Measurements from ENCODE around the gene CAMK1D. TPM values are rescaled to one million over a fixed set of nuclear protein-coding genes. Genes with fewer than 3 reads are reported as not detected.

The CAMK1D gene
- total RNA-seq, 6 experiments from 2014 or later = 5.3 to 10.8 (median 9.5) TPM

DNA sequence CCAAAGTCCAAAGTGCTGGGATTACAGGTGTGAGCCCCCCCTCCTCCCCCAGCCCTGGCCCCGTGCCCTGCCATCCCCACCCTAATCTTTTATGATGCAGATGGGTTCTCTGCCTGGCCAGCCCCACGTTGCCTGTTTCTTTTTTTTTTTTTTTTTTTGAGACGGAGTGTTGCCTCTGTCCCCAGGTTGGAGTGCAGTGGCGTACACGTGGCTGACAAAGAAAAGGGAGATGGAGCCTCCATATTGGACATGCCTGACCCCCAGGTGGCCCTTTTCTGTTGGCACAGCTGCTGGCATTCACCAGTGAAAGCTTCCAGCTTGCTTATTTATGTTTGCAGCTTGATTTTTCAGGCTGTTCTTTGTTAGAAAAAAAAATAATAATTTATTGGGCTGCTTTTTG is 416.9 kb downstream of the CAMK1D start:
- no peaks in the 10 kb centered on the region for H3K9me3 ChIP-seq
- intact Hi-C loops (cut with DNase I) = no loop called here
- no peak overlapping the region for H3K4me3 ChIP-seq
- DNase-seq = no peak
- no peak for TF ChIP-seq POLR2A (IDR thresholded peaks at IDR 0.05)
- TF ChIP-seq, protein P1, sequence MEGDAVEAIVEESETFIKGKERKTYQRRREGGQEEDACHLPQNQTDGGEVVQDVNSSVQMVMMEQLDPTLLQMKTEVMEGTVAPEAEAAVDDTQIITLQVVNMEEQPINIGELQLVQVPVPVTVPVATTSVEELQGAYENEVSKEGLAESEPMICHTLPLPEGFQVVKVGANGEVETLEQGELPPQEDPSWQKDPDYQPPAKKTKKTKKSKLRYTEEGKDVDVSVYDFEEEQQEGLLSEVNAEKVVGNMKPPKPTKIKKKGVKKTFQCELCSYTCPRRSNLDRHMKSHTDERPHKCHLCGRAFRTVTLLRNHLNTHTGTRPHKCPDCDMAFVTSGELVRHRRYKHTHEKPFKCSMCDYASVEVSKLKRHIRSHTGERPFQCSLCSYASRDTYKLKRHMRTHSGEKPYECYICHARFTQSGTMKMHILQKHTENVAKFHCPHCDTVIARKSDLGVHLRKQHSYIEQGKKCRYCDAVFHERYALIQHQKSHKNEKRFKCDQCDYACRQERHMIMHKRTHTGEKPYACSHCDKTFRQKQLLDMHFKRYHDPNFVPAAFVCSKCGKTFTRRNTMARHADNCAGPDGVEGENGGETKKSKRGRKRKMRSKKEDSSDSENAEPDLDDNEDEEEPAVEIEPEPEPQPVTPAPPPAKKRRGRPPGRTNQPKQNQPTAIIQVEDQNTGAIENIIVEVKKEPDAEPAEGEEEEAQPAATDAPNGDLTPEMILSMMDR (IDR thresholded peaks at IDR 0.05) = no peak
- no peak overlapping the region for H3K27ac ChIP-seq
- H3K4me1 ChIP-seq = no peaks in the 10 kb centered on the region
- no peaks in the 10 kb centered on the region for H3K27me3 ChIP-seq
- WGBS (ENCODE audit: insufficient coverage, low coverage, low lambda C conversion rate, missing lambda C conversion rate) = 100% methylated on average over 4 of the region's 5 CpGs
- ATAC-seq = no peak
- no peaks in the 10 kb centered on the region for H3K36me3 ChIP-seq

DNA sequence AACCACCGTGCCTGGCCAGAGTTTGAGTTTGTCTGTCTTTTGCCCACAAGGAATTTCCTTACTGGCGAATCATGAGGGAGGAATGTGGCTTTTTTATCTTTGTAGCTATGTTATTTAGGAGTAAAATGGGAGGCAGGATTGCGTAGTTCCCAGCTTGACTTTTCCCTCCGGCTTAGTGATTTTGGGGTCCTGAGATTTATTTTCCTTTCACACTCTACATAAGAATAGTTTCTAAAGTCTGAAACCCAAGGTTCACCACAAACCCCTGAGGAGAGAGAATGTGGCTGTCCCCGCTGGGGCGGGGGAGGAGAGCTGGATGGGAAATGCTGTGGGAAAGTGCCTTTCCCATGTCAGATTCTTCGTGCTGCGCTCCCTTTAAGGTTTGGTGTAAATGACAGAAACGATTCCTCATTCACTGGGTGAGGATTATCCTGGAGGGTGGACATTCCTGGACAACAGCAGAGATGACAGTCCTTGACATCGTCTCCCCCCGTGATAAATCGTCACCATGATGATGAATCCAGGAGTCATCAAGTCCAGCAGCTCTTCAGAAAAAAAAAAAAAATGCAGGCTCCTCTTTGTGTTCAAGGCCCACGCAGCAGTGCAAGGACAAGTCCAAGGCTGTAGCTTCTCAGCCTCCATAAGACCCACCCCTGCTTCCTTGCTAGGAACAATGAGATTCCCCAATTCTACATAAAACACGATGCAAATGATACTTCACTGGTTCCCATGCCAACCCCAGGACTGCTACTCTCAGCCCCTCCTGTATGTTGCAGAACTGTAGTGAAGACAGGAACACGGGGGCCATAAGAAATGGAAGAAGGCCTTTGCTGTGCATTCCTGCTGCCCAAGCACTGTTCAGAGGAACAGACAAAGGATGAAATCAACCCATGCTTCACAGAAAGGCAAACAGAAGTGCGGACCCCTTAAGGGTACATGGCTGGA is 419.1 kb downstream of the CAMK1D start:
- Histone ChIP-seq H3K4me3 (no peak overlapping the region), H3K27me3 (no peaks in the 10 kb centered on the region), H3K4me1 (no peaks in the 10 kb centered on the region), H3K36me3 (no peaks in the 10 kb centered on the region), H3K27ac (no peak overlapping the region), H3K9me3 (no peaks in the 10 kb centered on the region)
- intact Hi-C loops (cut with DNase I) = no loop called here
- 88% methylated on average over 12 of the region's 16 CpGs for WGBS (ENCODE audit: insufficient coverage, low coverage, low lambda C conversion rate, missing lambda C conversion rate)
- TF ChIP-seq, protein P1 (IDR thresholded peaks at IDR 0.05) = no peak
- no peak for TF ChIP-seq POLR2A (IDR thresholded peaks at IDR 0.05)
- DNase-seq (no peak), ATAC-seq (no peak)

DNA sequence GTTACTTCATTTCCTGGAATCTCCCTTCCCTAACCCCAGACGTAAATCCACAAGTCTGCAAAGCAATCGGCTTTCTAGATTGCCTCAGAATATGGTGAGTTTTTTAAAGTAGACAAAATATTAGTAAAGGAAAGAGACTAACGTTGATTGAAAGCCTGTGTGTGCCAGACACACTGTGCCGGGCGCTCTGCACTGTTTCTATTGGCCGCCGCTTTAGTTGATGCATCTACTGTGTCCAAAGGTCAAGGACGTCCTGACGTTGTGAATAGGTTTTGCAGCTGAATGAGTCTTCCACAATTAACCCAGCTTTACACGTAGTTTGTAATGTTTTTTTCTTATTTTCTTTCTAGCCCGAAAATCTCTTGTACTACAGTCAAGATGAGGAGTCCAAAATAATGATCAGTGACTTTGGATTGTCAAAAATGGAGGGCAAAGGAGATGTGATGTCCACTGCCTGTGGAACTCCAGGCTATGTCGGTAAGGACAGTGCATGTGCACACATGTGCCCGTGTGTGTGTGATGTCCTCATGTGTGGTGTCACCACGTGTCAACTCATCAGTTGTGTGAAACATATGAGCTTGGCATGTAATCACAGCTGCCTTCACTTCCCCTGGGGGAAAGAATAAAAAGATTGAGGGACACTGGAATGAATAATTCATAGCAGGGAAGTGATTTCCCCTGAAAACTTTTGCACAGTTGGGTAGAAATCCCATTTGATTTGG is 420.1 kb downstream of the CAMK1D start:
- TF ChIP-seq, protein P1 (IDR thresholded peaks at IDR 0.05) = no peak
- no peak for TF ChIP-seq POLR2A (IDR thresholded peaks at IDR 0.05)
- Histone ChIP-seq H3K4me3 (no peak overlapping the region), H3K27ac (no peak overlapping the region), H3K9me3 (no peaks in the 10 kb centered on the region), H3K4me1 (no peaks in the 10 kb centered on the region), H3K36me3 (no peaks in the 10 kb centered on the region), H3K27me3 (no peaks in the 10 kb centered on the region)
- WGBS (ENCODE audit: insufficient coverage, low coverage, low lambda C conversion rate, missing lambda C conversion rate) = 80% methylated on average over 14 of the region's 14 CpGs
- ATAC-seq (no peak), DNase-seq (no peak)
- intact Hi-C loops (cut with DNase I) = no loop called here

DNA sequence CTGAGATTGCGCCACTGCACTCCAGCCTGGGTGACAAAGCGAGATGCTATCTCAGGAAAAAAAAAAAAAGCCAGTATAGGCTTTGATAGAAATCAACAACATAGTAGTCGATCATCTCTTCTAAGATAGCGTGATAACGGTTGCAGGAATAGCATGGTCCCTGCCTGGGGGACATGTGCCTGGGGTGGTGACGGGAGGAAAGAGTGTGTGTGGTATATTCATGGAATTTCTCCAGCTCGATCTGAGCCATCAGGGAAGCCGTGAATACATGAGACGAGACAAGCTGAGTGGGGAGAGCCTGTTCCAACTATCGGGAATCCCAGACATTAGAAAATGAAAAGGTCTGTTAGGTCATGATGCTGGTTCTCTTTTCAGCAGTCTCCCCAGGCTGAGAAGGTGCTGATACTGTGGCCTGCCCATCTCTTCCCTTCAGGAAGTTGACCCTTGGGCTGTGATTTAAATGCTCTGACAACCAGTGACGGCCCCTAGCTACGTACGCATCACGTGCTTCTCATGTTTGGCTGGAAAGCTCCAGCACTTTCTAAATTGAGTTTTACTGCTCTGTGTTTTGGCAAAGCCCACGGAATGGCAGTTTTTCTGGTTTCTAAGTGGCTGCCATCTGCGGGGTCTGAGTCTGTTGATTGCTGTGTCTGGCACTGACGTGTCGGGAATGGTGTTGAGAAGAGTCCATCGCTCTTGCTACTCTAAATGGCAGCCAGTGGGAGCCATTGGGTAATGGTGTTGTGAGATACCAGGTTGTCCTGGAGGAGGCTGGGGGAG is 422.8 kb downstream of the CAMK1D start:
- intact Hi-C loops (cut with DNase I) = no loop called here
- H3K4me3 ChIP-seq = no peak overlapping the region

More for the DNA sequence above, 422.8 kb downstream of the CAMK1D start:
- Histone ChIP-seq H3K36me3 (no peaks in the 10 kb centered on the region), H3K9me3 (no peaks in the 10 kb centered on the region), H3K27me3 (no peaks in the 10 kb centered on the region), H3K4me1 (no peaks in the 10 kb centered on the region), H3K27ac (no peak overlapping the region)
- DNase-seq (no peak), ATAC-seq (no peak)
- TF ChIP-seq, protein P1 (IDR thresholded peaks at IDR 0.05) = no peak
- no peak for TF ChIP-seq POLR2A (IDR thresholded peaks at IDR 0.05)
- WGBS (ENCODE audit: insufficient coverage, low coverage, low lambda C conversion rate, missing lambda C conversion rate) = 91% methylated on average over 19 of the region's 19 CpGs

All from right lobe of liver (tissue), 6 donors.